HepG2 (cell line): Measurements from ENCODE around the gene SNRNP25. TPM values are rescaled to one million over a fixed set of nuclear protein-coding genes. Genes with fewer than 3 reads are reported as not detected.

Experiments
- ATAC-seq: fragments of 200-7000 bp; cut with Tn5 transposase; 3 replicates; pipeline ENCODE4 v1.9.1; 2020; ENCODE audit warnings: mild to moderate bottlenecking, moderate library complexity
- BruUV-seq: library from RNA; stranded (reverse); fragments of 400-500 nt; replicated peaks from 2 replicates; lab custom pipeline; 2021; lab: Mats Ljungman, UMichigan
- CTCF ChIA-PET: fragments of 300-600 bp; formaldehyde crosslinking; extraction: SDS; loops from one replicate; lab custom pipeline; 2021; ENCODE audit warnings: low total read pairs, inconsistent platforms, low intra/inter-chr PET ratio; lab: Yijun Ruan, JAX
- POLR2A ChIA-PET: fragments of 350-600 bp; sonication (Branson Sonifier 250); formaldehyde crosslinking; loops from one replicate; lab custom pipeline; 2020; ENCODE audit warnings: antibody characterized with exemption, inconsistent platforms; lab: Yijun Ruan, JAX
- DNase-seq: peaks from one replicate; pipeline ENCODE4 v3.0.0-alpha.2; 2015; ENCODE audit warnings: low spot score
- FAIRE-seq: peaks from 3 replicates; lab custom pipeline; 2011; peaks lifted over from hg19 to GRCh38; lab: Jason Lieb, UNC
- H2AFZ ChIP-seq: one replicate; pipeline ENCODE4 v1.6.1; 2011; ENCODE audit warnings: low read length, inconsistent platforms
- H3K27ac ChIP-seq: fragments of 300-600 bp; 3 replicates; pipeline ENCODE4 v1.8.0; 2011; ENCODE audit warnings: mixed run types, mild to moderate bottlenecking, mixed read lengths, low read length, inconsistent platforms; ENCODE audit not compliant: insufficient read depth; ENCODE audit errors: extremely low read length
- H3K27me3 ChIP-seq, 2 experiments: fragments of 200-600 bp in 1 of 2; 2 replicates in 1 of 2; 3 replicates in 1 of 2; pipeline versions ENCODE4 v1.6.0 to v1.8.0; 2011; ENCODE audit warnings: low read length in 2 of 2, mild to moderate bottlenecking in 2 of 2, moderate library complexity in 2 of 2, inconsistent platforms in 1 of 2; ENCODE audit not compliant: insufficient read depth in 2 of 2, control insufficient read depth in 1 of 2
- H3K36me3 ChIP-seq, 2 experiments: fragments of 200-600 bp in 1 of 2; replicated peaks in 1 of 2; 2 replicates in 1 of 2; 3 replicates in 1 of 2; pipeline versions ENCODE4 v1.5.1 to v1.8.0; 2011; ENCODE audit warnings: low read length in 2 of 2, inconsistent platforms in 1 of 2; ENCODE audit not compliant: insufficient read depth in 2 of 2, control insufficient read depth in 1 of 2
- H3K4me1 ChIP-seq: 2 replicates; pipeline ENCODE4 v1.5.1; 2012; ENCODE audit warnings: low read length, inconsistent platforms; ENCODE audit not compliant: insufficient read depth
- H3K4me2 ChIP-seq: 2 replicates; pipeline ENCODE4 v1.6.0; 2011; ENCODE audit warnings: low read depth, low read length, inconsistent platforms
- H3K4me3 ChIP-seq, 3 experiments: fragments of 200-600 bp in 1 of 3; sonication (generic), shearing (Covaris generic) in 1 of 3; replicated peaks in 1 of 3; 2 replicates each; pipeline ENCODE4 v1.5.1; 2011 to 2016; ENCODE audit warnings: low read length in 3 of 3, inconsistent platforms in 2 of 3, low read depth in 2 of 3, mild to moderate bottlenecking in 2 of 3, control low read depth in 1 of 3, mixed read lengths in 1 of 3; ENCODE audit not compliant: insufficient read depth in 1 of 3
- H3K79me2 ChIP-seq: one replicate; pipeline ENCODE4 v1.6.1; 2011; ENCODE audit warnings: low read length, inconsistent platforms; ENCODE audit not compliant: insufficient read depth
- H3K9ac ChIP-seq: 2 replicates; pipeline ENCODE4 v1.6.0; 2011; ENCODE audit warnings: mild to moderate bottlenecking, low read depth, low read length, inconsistent platforms; ENCODE audit not compliant: insufficient read depth
- H3K9me3 ChIP-seq: 2 replicates; pipeline ENCODE4 v1.5.1; 2012; ENCODE audit warnings: mild to moderate bottlenecking, low read length
- H4K20me1 ChIP-seq: 2 replicates; pipeline ENCODE4 v1.6.0; 2011; ENCODE audit warnings: inconsistent platforms, mild to moderate bottlenecking, low read length, moderate library complexity; ENCODE audit not compliant: insufficient read depth
- KLF11 ChIP-seq: IDR thresholded peaks from 2 replicates; pipeline ENCODE4 v1.6.1; 2016; ENCODE audit warnings: missing compliant biosample characterization
- MIER3 ChIP-seq: IDR thresholded peaks from 2 replicates; pipeline ENCODE4 v1.6.1; 2016; ENCODE audit warnings: missing compliant biosample characterization, borderline replicate concordance
- NFATC3 ChIP-seq: sonication (generic); formaldehyde crosslinking; IDR thresholded peaks from 2 replicates; pipeline ENCODE4 v1.5.1; 2020; ENCODE audit warnings: mild to moderate bottlenecking, missing genetic modification reagents
- PPARG ChIP-seq: conservative IDR thresholded peaks from 2 replicates; pipeline ENCODE4 v1.6.1; 2016; ENCODE audit warnings: missing biosample characterization, missing genetic modification reagents
- SP1 ChIP-seq, 2 experiments: fragments of 450-650 bp in 1 of 2; sonication (generic) in 1 of 2; formaldehyde crosslinking in 1 of 2; IDR thresholded peaks; 2 replicates each; pipeline versions ENCODE4 v1.4.0 to v1.6.1; 2016 to 2020; ENCODE audit warnings: missing genetic modification reagents in 1 of 2
- ZNF549 ChIP-seq: sonication (generic); formaldehyde crosslinking; IDR thresholded peaks from 2 replicates; pipeline ENCODE4 v1.5.0; 2020; ENCODE audit warnings: missing genetic modification reagents
- ZNF839 ChIP-seq: sonication (generic); formaldehyde crosslinking; IDR thresholded peaks from 2 replicates; pipeline ENCODE4 v1.4.0; 2020; ENCODE audit warnings: missing genetic modification reagents, mild to moderate bottlenecking, borderline replicate concordance
- WGBS: methylation state at CpG from one replicate; pipeline ENCODE4 v1.1.6; 2017; ENCODE audit warnings: low lambda C conversion rate; 5-methylcytosine and 5-hydroxymethylcytosine counted together
- in situ Hi-C: cut with HindIII; loops from 2 replicates; pipeline ENCODE4 v1.10.0; 2017; ENCODE audit warnings: low pct_unique_long_range_greater_than_20kb; ENCODE audit not compliant: extremely low pct_ligation_motif_present
- intact Hi-C: fragments of 100-400 bp; cut with micrococcal nuclease; formaldehyde crosslinking; loops from one replicate; pipeline ENCODE4 v1.10.0; 2022; ENCODE audit not compliant: unreplicated experiment
- polyA plus RNA-seq, 8 experiments: library from polyadenylated mRNA; depleted of rRNA in 3 of 8; stranded (reverse) in 7 of 8; unstranded in 1 of 8; fragments of >200 nt; fragmentation: Illumina TruSeq in 4 of 8; extraction: Trizol in 4 of 8; gene quantifications; 2 replicates each; pipeline versions ENCODE4 v1.2.1 to v1.2.3, GENCODE V29; 2011 to 2016; ENCODE audit warnings: low read depth in 4 of 8, missing spikeins in 1 of 8, mixed read lengths in 1 of 8; ENCODE audit not compliant: insufficient read depth in 1 of 8
- total RNA-seq, 5 experiments: library from RNA; depleted of rRNA; stranded (reverse); fragments of >200 nt; fragmentation: Illumina TruSeq; extraction: Trizol; gene quantifications; 2 replicates each; pipeline ENCODE4 v1.2.3, GENCODE V29; 2016; ENCODE audit warnings: low read depth in 1 of 5
- TF ChIP-seq, protein P1 (sequence below): sonication (generic); formaldehyde crosslinking; IDR thresholded peaks from 2 replicates; pipeline ENCODE4 v1.4.0; 2020; ENCODE audit warnings: missing genetic modification reagents, mild to moderate bottlenecking, borderline replicate concordance
- TF ChIP-seq, protein P2 (sequence below): IDR thresholded peaks from 2 replicates; pipeline ENCODE4 v1.6.1; 2012; ENCODE audit warnings: low read length, improper control_type of control experiment

SNRNP25 gene
- total and polyA plus RNA-seq, 2 of the 13 experiments (the other 11 are each of a cell fraction or from before 2014, with no cell fraction given) = 34.1 to 97.4 TPM

DNA sequence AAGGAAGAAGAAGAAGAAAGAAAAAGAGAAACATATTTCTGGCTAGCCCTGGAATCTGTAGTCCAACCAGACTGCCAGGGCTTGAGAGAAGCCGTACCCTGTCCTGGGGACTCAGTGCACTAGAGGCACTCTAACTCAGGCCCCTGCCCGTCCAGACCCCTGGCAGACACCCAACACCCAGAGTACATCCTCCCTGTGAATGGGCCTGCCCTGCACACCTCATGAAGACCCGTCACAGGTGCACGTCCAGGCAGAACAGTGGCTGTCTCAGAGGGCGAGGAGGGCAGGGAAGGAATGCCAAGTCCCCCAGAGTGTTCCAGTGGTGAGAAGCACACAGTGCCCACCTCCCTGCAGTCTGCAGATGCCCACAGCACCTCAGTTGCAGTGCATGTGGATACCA lies 47.4 kb downstream of the SNRNP25 start:
- no peaks in the 10 kb centered on the region for H4K20me1 ChIP-seq
- POLR2A ChIA-PET = no interaction called here
- H3K79me2 ChIP-seq = no peaks in the 10 kb centered on the region
- ATAC-seq (no peak), DNase-seq (no peak)
- no peak overlapping the region for H3K27ac ChIP-seq
- no peaks in the 10 kb centered on the region for H3K27me3 ChIP-seq
- H3K4me2 ChIP-seq = no peak overlapping the region
- peaks cover 22% of the 10 kb centered on the region for H3K4me1 ChIP-seq
- no peaks in the 10 kb centered on the region for H3K9me3 ChIP-seq
- no peak overlapping the region for H3K9ac ChIP-seq
- no peak overlapping the region for H3K4me3 ChIP-seq
- H3K36me3 ChIP-seq = peaks cover 9 to 35% of the 10 kb centered on the region in 2 experiments
- TF ChIP-seq PPARG (CRISPR knock-in tag) (no peak), KLF11 (CRISPR knock-in tag) (no peak), ZNF549 (no peak), NFATC3 (CRISPR knock-in tag) (no peak), MIER3 (CRISPR knock-in tag) (no peak), ZNF839 (CRISPR knock-in tag) (no peak), SP1 (IDR thresholded peaks at IDR 0.05) (no peak), SP1 (CRISPR knock-in tag; IDR thresholded peaks at IDR 0.05) (no peak)
- TF ChIP-seq, protein P1, sequence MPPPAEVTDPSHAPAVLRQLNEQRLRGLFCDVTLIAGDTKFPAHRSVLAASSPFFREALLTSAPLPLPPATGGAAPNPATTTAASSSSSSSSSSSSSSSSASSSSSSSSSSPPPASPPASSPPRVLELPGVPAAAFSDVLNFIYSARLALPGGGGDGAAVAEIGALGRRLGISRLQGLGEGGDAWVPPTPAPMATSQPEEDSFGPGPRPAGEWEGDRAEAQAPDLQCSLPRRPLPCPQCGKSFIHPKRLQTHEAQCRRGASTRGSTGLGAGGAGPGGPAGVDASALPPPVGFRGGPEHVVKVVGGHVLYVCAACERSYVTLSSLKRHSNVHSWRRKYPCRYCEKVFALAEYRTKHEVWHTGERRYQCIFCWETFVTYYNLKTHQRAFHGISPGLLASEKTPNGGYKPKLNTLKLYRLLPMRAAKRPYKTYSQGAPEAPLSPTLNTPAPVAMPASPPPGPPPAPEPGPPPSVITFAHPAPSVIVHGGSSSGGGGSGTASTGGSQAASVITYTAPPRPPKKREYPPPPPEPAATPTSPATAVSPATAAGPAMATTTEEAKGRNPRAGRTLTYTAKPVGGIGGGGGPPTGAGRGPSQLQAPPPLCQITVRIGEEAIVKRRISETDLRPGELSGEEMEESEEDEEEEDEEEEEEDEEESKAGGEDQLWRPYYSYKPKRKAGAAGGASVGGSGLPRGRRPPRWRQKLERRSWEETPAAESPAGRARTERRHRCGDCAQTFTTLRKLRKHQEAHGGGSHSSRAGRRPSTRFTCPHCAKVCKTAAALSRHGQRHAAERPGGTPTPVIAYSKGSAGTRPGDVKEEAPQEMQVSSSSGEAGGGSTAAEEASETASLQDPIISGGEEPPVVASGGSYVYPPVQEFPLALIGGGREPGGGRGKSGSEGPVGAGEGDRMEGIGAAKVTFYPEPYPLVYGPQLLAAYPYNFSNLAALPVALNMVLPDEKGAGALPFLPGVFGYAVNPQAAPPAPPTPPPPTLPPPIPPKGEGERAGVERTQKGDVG = no peak
- TF ChIP-seq, protein P2, sequence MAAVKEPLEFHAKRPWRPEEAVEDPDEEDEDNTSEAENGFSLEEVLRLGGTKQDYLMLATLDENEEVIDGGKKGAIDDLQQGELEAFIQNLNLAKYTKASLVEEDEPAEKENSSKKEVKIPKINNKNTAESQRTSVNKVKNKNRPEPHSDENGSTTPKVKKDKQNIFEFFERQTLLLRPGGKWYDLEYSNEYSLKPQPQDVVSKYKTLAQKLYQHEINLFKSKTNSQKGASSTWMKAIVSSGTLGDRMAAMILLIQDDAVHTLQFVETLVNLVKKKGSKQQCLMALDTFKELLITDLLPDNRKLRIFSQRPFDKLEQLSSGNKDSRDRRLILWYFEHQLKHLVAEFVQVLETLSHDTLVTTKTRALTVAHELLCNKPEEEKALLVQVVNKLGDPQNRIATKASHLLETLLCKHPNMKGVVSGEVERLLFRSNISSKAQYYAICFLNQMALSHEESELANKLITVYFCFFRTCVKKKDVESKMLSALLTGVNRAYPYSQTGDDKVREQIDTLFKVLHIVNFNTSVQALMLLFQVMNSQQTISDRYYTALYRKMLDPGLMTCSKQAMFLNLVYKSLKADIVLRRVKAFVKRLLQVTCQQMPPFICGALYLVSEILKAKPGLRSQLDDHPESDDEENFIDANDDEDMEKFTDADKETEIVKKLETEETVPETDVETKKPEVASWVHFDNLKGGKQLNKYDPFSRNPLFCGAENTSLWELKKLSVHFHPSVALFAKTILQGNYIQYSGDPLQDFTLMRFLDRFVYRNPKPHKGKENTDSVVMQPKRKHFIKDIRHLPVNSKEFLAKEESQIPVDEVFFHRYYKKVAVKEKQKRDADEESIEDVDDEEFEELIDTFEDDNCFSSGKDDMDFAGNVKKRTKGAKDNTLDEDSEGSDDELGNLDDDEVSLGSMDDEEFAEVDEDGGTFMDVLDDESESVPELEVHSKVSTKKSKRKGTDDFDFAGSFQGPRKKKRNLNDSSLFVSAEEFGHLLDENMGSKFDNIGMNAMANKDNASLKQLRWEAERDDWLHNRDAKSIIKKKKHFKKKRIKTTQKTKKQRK = no peak
- TF ChIP-seq, all 625 proteins: peak for 0
- no peak overlapping the region for H2AFZ ChIP-seq
- FAIRE-seq = no peak
- BruUV-seq = no TSS peak
- in situ Hi-C loops (no loop called here), intact Hi-C loops (no loop called here)
- CTCF ChIA-PET = no interaction called here
- 100% methylated on average over 2 of the region's 5 CpGs for WGBS
